GM23248 (cell line): Measurements from ENCODE around the gene SWSAP1. TPM values are rescaled to one million over a fixed set of nuclear protein-coding genes. Genes with fewer than 3 reads are reported as not detected.
A peak's percentile ranks its signal among the peaks of the same experiment; 100 is the strongest.

ENCODE experiments used
- DNase-seq: peaks from one replicate; pipeline ENCODE4 v3.0.0-alpha.2; 2015
- H2AFZ ChIP-seq: fragments of 200-600 bp; sonication (generic); 2 replicates; pipeline ENCODE4 v1.6.1; 2016; ENCODE audit warnings: antibody characterized with exemption
- H3F3A ChIP-seq: fragments of 200-600 bp; sonication (generic); 2 replicates; pipeline ENCODE4 v1.6.1; 2016; ENCODE audit warnings: mild to moderate bottlenecking, antibody characterized with exemption, mixed run types; ENCODE audit not compliant: insufficient read depth
- H3K27ac ChIP-seq: fragments of 200-600 bp; sonication (generic); 2 replicates; pipeline ENCODE4 v1.5.1; 2016; ENCODE audit warnings: mild to moderate bottlenecking
- H3K27me3 ChIP-seq: fragments of 200-600 bp; sonication (generic); replicated peaks from 2 replicates; pipeline ENCODE4 v1.6.1; 2016; ENCODE audit warnings: mild to moderate bottlenecking; ENCODE audit not compliant: insufficient read depth
- H3K36me3 ChIP-seq: fragments of 200-600 bp; sonication (generic); 2 replicates; pipeline ENCODE4 v1.6.1; 2016; ENCODE audit warnings: low read depth, mild to moderate bottlenecking
- H3K4me1 ChIP-seq: fragments of 200-600 bp; sonication (generic); 2 replicates; pipeline ENCODE4 v1.6.1; 2016; ENCODE audit warnings: mild to moderate bottlenecking; ENCODE audit not compliant: insufficient read depth
- H3K4me2 ChIP-seq: fragments of 200-600 bp; sonication (generic); one replicate; pipeline ENCODE4 v1.6.1; 2016; ENCODE audit warnings: mild to moderate bottlenecking; ENCODE audit not compliant: unreplicated experiment
- H3K4me3 ChIP-seq: fragments of 200-600 bp; sonication (generic); 2 replicates; pipeline ENCODE4 v1.5.1; 2016; ENCODE audit warnings: mild to moderate bottlenecking
- H3K79me2 ChIP-seq: fragments of 200-600 bp; sonication (generic); 2 replicates; pipeline ENCODE4 v1.6.1; 2016; ENCODE audit warnings: mild to moderate bottlenecking; ENCODE audit not compliant: insufficient read depth
- H3K9ac ChIP-seq: fragments of 200-600 bp; sonication (generic); 2 replicates; pipeline ENCODE4 v1.6.1; 2016; ENCODE audit warnings: mild to moderate bottlenecking
- H3K9me2 ChIP-seq: fragments of 200-600 bp; sonication (generic); 2 replicates; pipeline ENCODE4 v1.6.1; 2016; ENCODE audit warnings: mixed run types, mild to moderate bottlenecking, moderate library complexity; ENCODE audit not compliant: insufficient read depth
- H3K9me3 ChIP-seq: fragments of 200-600 bp; sonication (generic); one replicate; pipeline ENCODE4 v1.6.1; 2017; ENCODE audit warnings: low read depth
- H4K20me1 ChIP-seq: fragments of 200-600 bp; sonication (generic); 2 replicates; pipeline ENCODE4 v1.6.0; 2016; ENCODE audit not compliant: insufficient read depth
- EZH2 ChIP-seq: fragments of 200-600 bp; sonication (generic); IDR thresholded peaks from 2 replicates; pipeline ENCODE4 v1.6.1; 2018; ENCODE audit warnings: antibody characterized with exemption, mild to moderate bottlenecking; ENCODE audit not compliant: insufficient read depth, poor library complexity, severe bottlenecking
- EZH2phosphoT487 ChIP-seq: fragments of 200-600 bp; sonication (generic); IDR thresholded peaks from 2 replicates; pipeline ENCODE4 v1.6.1; 2018; ENCODE audit warnings: antibody characterized with exemption, moderate library complexity, mild to moderate bottlenecking, low read depth; ENCODE audit not compliant: insufficient read depth
- WGBS, 2 experiments: methylation state at CpG; one replicate each; pipeline ENCODE4 v1.1.6; 2015 to 2017; ENCODE audit warnings: low lambda C conversion rate in 2 of 2, low coverage in 1 of 2; ENCODE audit errors: missing lambda C conversion rate in 2 of 2; 5-methylcytosine and 5-hydroxymethylcytosine counted together
- in situ Hi-C: fragments of 300-500 bp; cut with MboI; formaldehyde crosslinking; loops from 2 replicates; pipeline ENCODE4 v1.15.0; 2020
- polyA plus RNA-seq: library from polyadenylated mRNA; unstranded; fragments of >200 nt; fragmentation: Nextera tagmentation; extraction: Ambion mirVana; gene quantifications from 2 replicates; pipeline ENCODE4 v1.2.1, GENCODE V29; 2016
- total RNA-seq: library from RNA; depleted of rRNA; stranded (reverse); fragments of >200 nt; shearing (Covaris generic); gene quantifications from 2 replicates; pipeline ENCODE4 v1.2.3, GENCODE V29; 2014

The SWSAP1 gene
- total and polyA plus RNA-seq, 2 experiments from 2014 or later, result 0.32 to 1.3 TPM

GRCh38 chr19:11342429-11342828 lies 32.0 kb upstream of the SWSAP1 start:
- Histone ChIP-seq H4K20me1 (no peaks in the 10 kb centered on the region), H2AFZ (no peak overlapping the region), H3K36me3 (no peaks in the 10 kb centered on the region), H3K27ac (no peak overlapping the region), H3K9me3 (no peaks in the 10 kb centered on the region), H3K79me2 (no peaks in the 10 kb centered on the region), H3K4me1 (peaks cover 21% of the 10 kb centered on the region), H3K27me3 (no peaks in the 10 kb centered on the region), H3K4me2 (no peak overlapping the region), H3K4me3 (no peak overlapping the region), H3K9me2 (no peaks in the 10 kb centered on the region), H3K9ac (no peak overlapping the region), H3F3A (peaks cover 21% of the 10 kb centered on the region)
- in situ Hi-C loops, result no loop called here
- no peak for DNase-seq
- 87 to 88% methylated on average over 3 of the region's 3 CpGs for WGBS, 2 experiments
- TF ChIP-seq EZH2phosphoT487, result no peak
- no peak for TF ChIP-seq EZH2

- Histone ChIP-seq H4K20me1 (no peaks in the 10 kb centered on the region), H3K9ac (peak overlapping the region; percentile 85), H3K4me2 (peak overlapping the region; percentile 84), H3K36me3 (no peaks in the 10 kb centered on the region), H3K27ac (no peak overlapping the region), H3K9me2 (no peaks in the 10 kb centered on the region), H3K27me3 (no peaks in the 10 kb centered on the region), H3F3A (peaks cover 21% of the 10 kb centered on the region), H3K9me3 (no peaks in the 10 kb centered on the region), H3K79me2 (no peaks in the 10 kb centered on the region), H2AFZ (peak overlapping the region; percentile 94; the same call in 1 of the 2 replicates), H3K4me1 (peaks cover 16% of the 10 kb centered on the region), H3K4me3 (peak overlapping the region; percentile 85)
- WGBS, 2 experiments, result 38 to 42% methylated on average over 15 of the region's 15 CpGs
- in situ Hi-C loops, result no loop called here
- no peak for TF ChIP-seq EZH2
- no peak for TF ChIP-seq EZH2phosphoT487
- peak; percentile 40 for DNase-seq
These were observed 29.2 kb upstream of the SWSAP1 start for GRCh38 chr19:11345122-11345803.

- TF ChIP-seq EZH2phosphoT487, result no peak
- TF ChIP-seq EZH2, result no peak
- Histone ChIP-seq H3K9me3 (no peaks in the 10 kb centered on the region), H3K27me3 (no peaks in the 10 kb centered on the region), H3K9me2 (no peaks in the 10 kb centered on the region), H3K36me3 (no peaks in the 10 kb centered on the region), H3K4me2 (peak within 1 kb of the TSS; percentile 85), H3K79me2 (no peaks in the 10 kb centered on the region), H2AFZ (peak within 1 kb of the TSS; percentile 94), H3F3A (peaks cover 21% of the 10 kb centered on the region), H3K4me1 (peaks cover 16% of the 10 kb centered on the region), H3K27ac (peak within 1 kb of the TSS; percentile 41), H4K20me1 (no peaks in the 10 kb centered on the region), H3K4me3 (peak within 1 kb of the TSS; percentile 85), H3K9ac (peak within 1 kb of the TSS; percentile 85)
- in situ Hi-C loops, result no loop called here
- peak; percentile 100 for DNase-seq
- 0 to 1% methylated on average over 33 to 50 of the region's 50 CpGs for WGBS, 2 experiments
These were observed 28.1 kb upstream of the SWSAP1 start, which contains the start of the genes CCDC159 and TMEM205 for GRCh38 chr19:11346104-11346940. Gene CCDC159, plus strand, starts transcription at chr19:11346519. Its CDS starts 88 bp downstream, at chr19:11346607. Gene TMEM205, minus strand, starts transcription at chr19:11346268. Its CDS starts 649 bp downstream, at chr19:11345619.

GRCh38 chr19:11347546-11348039 lies 26.9 kb upstream of the SWSAP1 start:
- WGBS, 2 experiments, result 78 to 80% methylated on average over 7 of the region's 7 CpGs
- Histone ChIP-seq H3K36me3 (no peaks in the 10 kb centered on the region), H3K4me2 (no peak overlapping the region), H3F3A (peaks cover 21% of the 10 kb centered on the region), H3K4me3 (no peak overlapping the region), H3K27me3 (no peaks in the 10 kb centered on the region), H3K9ac (no peak overlapping the region), H3K9me3 (no peaks in the 10 kb centered on the region), H4K20me1 (no peaks in the 10 kb centered on the region), H2AFZ (no peak overlapping the region), H3K27ac (no peak overlapping the region), H3K79me2 (no peaks in the 10 kb centered on the region), H3K4me1 (peaks cover 16% of the 10 kb centered on the region), H3K9me2 (no peaks in the 10 kb centered on the region)
- TF ChIP-seq EZH2, result no peak
- no peak for TF ChIP-seq EZH2phosphoT487
- DNase-seq, result no peak
- in situ Hi-C loops, result no loop called here
